Skeletal muscle satellite cell (primary cell): ENCODE results near the gene CNBD2. TPM values are rescaled to one million over a fixed set of nuclear protein-coding genes. Genes with fewer than 3 reads are reported as not detected.
"Not testable (repeated sequence)": the region's sequence is repeated elsewhere in the genome, so short reads cannot be mapped to it uniquely, and the experiment has no call there.

Experiments used
- H3K27me3 ChIP-seq: 2 replicates; pipeline ENCODE4 v1.7.0; 2013; ENCODE audit warnings: low read length; ENCODE audit not compliant: control insufficient read depth, insufficient read depth
- H3K36me3 ChIP-seq: 2 replicates; pipeline ENCODE4 v1.7.0; 2013; ENCODE audit warnings: mild to moderate bottlenecking, control low read depth, low read length; ENCODE audit not compliant: insufficient read depth
- H3K4me1 ChIP-seq: 2 replicates; pipeline ENCODE4 v1.7.0; 2013; ENCODE audit warnings: low read length; ENCODE audit not compliant: control insufficient read depth, insufficient read depth
- H3K4me2 ChIP-seq: 2 replicates; pipeline ENCODE4 v1.7.0; 2013; ENCODE audit warnings: mild to moderate bottlenecking, low read length
- H3K4me3 ChIP-seq: 2 replicates; pipeline ENCODE4 v1.7.0; 2013; ENCODE audit warnings: low read length
- H3K9ac ChIP-seq: 2 replicates; pipeline ENCODE4 v1.7.0; 2013; ENCODE audit warnings: mild to moderate bottlenecking, low read depth, low read length, moderate library complexity
- H3K9me3 ChIP-seq: replicated peaks from 2 replicates; pipeline ENCODE4 v1.7.0; 2013; ENCODE audit warnings: mild to moderate bottlenecking, control low read depth, low read length
- small RNA-seq: library from RNA; depleted of rRNA; stranded (forward); fragments of <200 nt; gene quantifications from one replicate; pipeline ENCODE3, GENCODE V24; 2012

Gene CNBD2

GRCh38 chr20:36065427-36065998 lies 97.1 kb downstream of the CNBD2 start:
- peak overlapping the region; percentile 69 for H3K9ac ChIP-seq
- peak overlapping the region; percentile 87 for H3K4me2 ChIP-seq
- H3K36me3 ChIP-seq, result no peaks in the 10 kb centered on the region
- H3K9me3 ChIP-seq, result no peaks in the 10 kb centered on the region
- peaks cover 27% of the 10 kb centered on the region for H3K4me1 ChIP-seq
- no peaks in the 10 kb centered on the region for H3K27me3 ChIP-seq
- peak overlapping the region; percentile 71 for H3K4me3 ChIP-seq

GRCh38 chr20:36066777-36067176 lies 98.4 kb downstream of the CNBD2 start:
- Histone ChIP-seq H3K4me1 (peaks cover 27% of the 10 kb centered on the region), H3K9me3 (no peaks in the 10 kb centered on the region), H3K4me3 (no peak overlapping the region), H3K27me3 (peaks cover 5% of the 10 kb centered on the region), H3K4me2 (no peak overlapping the region), H3K36me3 (no peaks in the 10 kb centered on the region), H3K9ac (no peak overlapping the region)

GRCh38 chr20:36068526-36068925 lies 100.1 kb downstream of the CNBD2 start:
- H3K27me3 ChIP-seq, H3K4me2 ChIP-seq, H3K9me3 ChIP-seq, H3K36me3 ChIP-seq, H3K4me3 ChIP-seq, H3K9ac ChIP-seq: not testable (repeated sequence)
- H3K4me1 ChIP-seq, result peaks cover 16% of the 10 kb centered on the region

- no peak overlapping the region for H3K4me2 ChIP-seq
Observed at GRCh38 chr20:36070451-36070850, 102.1 kb downstream of the CNBD2 start.

GRCh38 chr20:36071848-36072247 lies 103.5 kb downstream of the CNBD2 start:
- Histone ChIP-seq H3K4me2 (no peak overlapping the region), H3K4me1 (no peaks in the 10 kb centered on the region), H3K9me3 (no peaks in the 10 kb centered on the region), H3K36me3 (no peaks in the 10 kb centered on the region), H3K4me3 (no peak overlapping the region), H3K27me3 (peaks cover 9% of the 10 kb centered on the region), H3K9ac (no peak overlapping the region)

More at GRCh38 chr20:36070451-36070850, 102.1 kb downstream of the CNBD2 start:
- H3K27me3 ChIP-seq, result peaks cover 9% of the 10 kb centered on the region
- H3K9me3 ChIP-seq, result no peaks in the 10 kb centered on the region
- no peaks in the 10 kb centered on the region for H3K36me3 ChIP-seq
- no peak overlapping the region for H3K9ac ChIP-seq
- peaks cover 3% of the 10 kb centered on the region for H3K4me1 ChIP-seq
- H3K4me3 ChIP-seq, result no peak overlapping the region

- H3K27me3 ChIP-seq, result peaks cover 9% of the 10 kb centered on the region
- no peaks in the 10 kb centered on the region for H3K36me3 ChIP-seq
Observed at GRCh38 chr20:36074983-36075382, 106.6 kb downstream of the CNBD2 start.

GRCh38 chr20:36077762-36078161 lies 109.4 kb downstream of the CNBD2 start:
- H3K36me3 ChIP-seq, H3K27me3 ChIP-seq, H3K9me3 ChIP-seq, H3K9ac ChIP-seq, H3K4me3 ChIP-seq, H3K4me2 ChIP-seq: not testable (repeated sequence)
- peaks cover 10% of the 10 kb centered on the region for H3K4me1 ChIP-seq

More at GRCh38 chr20:36074983-36075382, 106.6 kb downstream of the CNBD2 start:
- Histone ChIP-seq H3K4me1 (peaks cover 4% of the 10 kb centered on the region), H3K9ac (no peak overlapping the region), H3K4me3 (no peak overlapping the region), H3K4me2 (no peak overlapping the region), H3K9me3 (no peaks in the 10 kb centered on the region)

- no peaks in the 10 kb centered on the region for H3K9me3 ChIP-seq
- no peak overlapping the region for H3K9ac ChIP-seq
- no peaks in the 10 kb centered on the region for H3K36me3 ChIP-seq
- no peak overlapping the region for H3K4me3 ChIP-seq
- H3K4me2 ChIP-seq, result no peak overlapping the region
- H3K4me1 ChIP-seq, result peaks cover 11% of the 10 kb centered on the region
- no peaks in the 10 kb centered on the region for H3K27me3 ChIP-seq
Observed at GRCh38 chr20:36079486-36079885, 111.1 kb downstream of the CNBD2 start.

GRCh38 chr20:36079984-36080383 lies 111.6 kb downstream of the CNBD2 start:
- H3K4me2 ChIP-seq, H3K9me3 ChIP-seq, H3K36me3 ChIP-seq, H3K4me3 ChIP-seq, H3K27me3 ChIP-seq, H3K9ac ChIP-seq: not testable (repeated sequence)
- H3K4me1 ChIP-seq, result peaks cover 15% of the 10 kb centered on the region

Small RNAs within 50 kb of the gene (small RNA-seq; reads per million reads assigned to genes)
- gene RNU6-937P, result not detected
